Measurements from ENCODE around the gene ABHD1.

Gene ABHD1

GRCh38 chr2:27088634-27089033 is 35.0 kb upstream of the ABHD1 start:
- H3K4me3 ChIP-seq (ENCODE audit: low read length): no peak overlapping the region
- TF ChIP-seq CTCF (conservative IDR thresholded peaks at IDR 0.05; ENCODE audit: low read depth, low read length): no peak
- no peak for DNase-seq (ENCODE audit: low read depth)

- DNase-seq (ENCODE audit: low read depth): no peak
- no peak overlapping the region for H3K4me3 ChIP-seq (ENCODE audit: low read length)
- no peak for TF ChIP-seq CTCF (conservative IDR thresholded peaks at IDR 0.05; ENCODE audit: low read depth, low read length)
Measured at GRCh38 chr2:27089111-27089954, 34.3 kb upstream of the ABHD1 start.

GRCh38 chr2:27091746-27092695 is 31.6 kb upstream of the ABHD1 start:
- DNase-seq (ENCODE audit: low read depth): no peak

GRCh38 chr2:27092696-27093429 is 30.8 kb upstream of the ABHD1 start:
- H3K4me3 ChIP-seq (ENCODE audit: low read length): no peak overlapping the region
- no peak for DNase-seq (ENCODE audit: low read depth)
- no peak for TF ChIP-seq CTCF (conservative IDR thresholded peaks at IDR 0.05; ENCODE audit: low read depth, low read length)

More at GRCh38 chr2:27091746-27092695, 31.6 kb upstream of the ABHD1 start:
- no peak for TF ChIP-seq CTCF (conservative IDR thresholded peaks at IDR 0.05; ENCODE audit: low read depth, low read length)
- H3K4me3 ChIP-seq (ENCODE audit: low read length): no peak overlapping the region

GRCh38 chr2:27093430-27094352 is 29.9 kb upstream of the ABHD1 start:
- no peak for TF ChIP-seq CTCF (conservative IDR thresholded peaks at IDR 0.05; ENCODE audit: low read depth, low read length)
- no peak overlapping the region for H3K4me3 ChIP-seq (ENCODE audit: low read length)
- DNase-seq (ENCODE audit: low read depth): no peak

Data from retinal pigment epithelial cell (primary cell).